ENCODE measurements around the gene ANK3.

Gene ANK3

DNA sequence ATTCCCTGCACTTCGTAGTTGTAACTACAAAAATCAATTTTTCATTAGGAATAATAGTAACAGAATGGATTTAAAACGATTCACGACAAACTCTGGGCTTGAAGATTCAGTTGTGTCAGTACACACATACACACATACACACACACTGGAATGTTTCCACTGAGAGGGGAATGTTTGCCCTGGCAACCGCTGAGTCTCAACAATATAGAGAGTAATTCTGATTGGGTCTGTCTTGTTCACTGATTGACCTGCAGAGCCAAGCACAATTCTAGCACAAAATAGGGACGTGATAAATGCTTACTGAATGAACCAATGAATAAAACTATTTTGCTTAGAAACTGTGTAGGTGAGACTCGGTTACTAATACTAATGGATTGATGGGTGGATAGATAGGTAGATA is 278.9 kb downstream of the ANK3 start:
- TF ChIP-seq CTCF (IDR thresholded peaks at IDR 0.05; ENCODE audit: borderline replicate concordance, insufficient read depth, low read depth, low read length) = no peak
- no peak overlapping the region for H3K4me3 ChIP-seq (ENCODE audit: low read depth, low read length)

DNA sequence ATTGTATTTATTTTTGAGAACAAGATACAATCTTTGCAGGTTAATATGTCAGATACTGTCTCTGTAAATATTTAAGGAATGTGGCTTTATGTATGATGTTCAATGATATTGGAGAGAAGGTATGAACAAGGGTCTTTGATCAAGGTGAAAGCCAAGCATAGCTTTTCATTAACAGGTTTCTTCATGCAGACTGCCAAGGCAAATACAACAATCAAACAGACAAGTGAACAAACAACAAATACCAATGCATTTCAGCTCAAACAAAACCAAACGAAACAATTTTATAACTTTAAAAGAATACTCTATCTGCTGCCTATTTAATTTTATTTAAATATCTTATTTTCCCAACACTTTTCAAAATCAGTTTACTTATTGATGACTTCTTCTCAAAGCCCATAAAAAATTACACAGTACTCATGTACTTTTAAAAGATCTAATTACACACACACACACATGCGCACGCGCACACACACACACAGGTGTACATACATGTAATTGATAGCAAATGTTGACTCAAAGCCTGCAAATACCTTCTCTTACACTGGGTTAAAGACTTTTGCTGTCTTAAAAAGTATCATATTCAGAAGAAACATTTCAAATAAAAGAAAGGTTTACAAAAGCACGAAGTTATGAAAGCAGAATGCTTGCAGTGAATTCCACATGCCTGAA is 282.2 kb downstream of the ANK3 start:
- no peak for TF ChIP-seq CTCF (IDR thresholded peaks at IDR 0.05; ENCODE audit: borderline replicate concordance, insufficient read depth, low read depth, low read length)
- H3K4me3 ChIP-seq (ENCODE audit: low read depth, low read length) = no peak overlapping the region

GRCh38 chr10:60105295-60105695 is 284.4 kb downstream of the ANK3 start:
- H3K4me3 ChIP-seq (ENCODE audit: low read depth, low read length) = no peak overlapping the region
- TF ChIP-seq CTCF (IDR thresholded peaks at IDR 0.05; ENCODE audit: borderline replicate concordance, insufficient read depth, low read depth, low read length) = no peak

DNA sequence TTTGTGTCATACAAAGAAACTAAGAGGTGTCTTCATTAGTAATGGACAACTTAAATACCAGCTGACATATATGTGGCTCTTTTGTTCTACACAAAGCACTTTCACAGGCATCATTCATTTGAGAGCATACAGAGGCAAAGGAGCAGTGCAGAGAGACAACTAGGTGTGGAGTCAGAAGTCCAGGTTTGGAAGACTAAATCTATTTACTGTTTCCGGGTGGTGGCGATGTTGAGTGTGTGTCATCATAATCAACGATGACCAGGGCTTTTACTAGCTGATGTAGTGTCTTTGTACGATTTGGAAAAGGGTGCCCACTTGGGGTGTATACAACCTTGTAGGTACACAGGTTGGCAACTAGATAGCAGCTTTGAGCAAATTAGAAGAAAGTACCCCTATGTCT is 287.9 kb downstream of the ANK3 start:
- no peak for TF ChIP-seq CTCF (IDR thresholded peaks at IDR 0.05; ENCODE audit: borderline replicate concordance, insufficient read depth, low read depth, low read length)
- no peak overlapping the region for H3K4me3 ChIP-seq (ENCODE audit: low read depth, low read length)

DNA sequence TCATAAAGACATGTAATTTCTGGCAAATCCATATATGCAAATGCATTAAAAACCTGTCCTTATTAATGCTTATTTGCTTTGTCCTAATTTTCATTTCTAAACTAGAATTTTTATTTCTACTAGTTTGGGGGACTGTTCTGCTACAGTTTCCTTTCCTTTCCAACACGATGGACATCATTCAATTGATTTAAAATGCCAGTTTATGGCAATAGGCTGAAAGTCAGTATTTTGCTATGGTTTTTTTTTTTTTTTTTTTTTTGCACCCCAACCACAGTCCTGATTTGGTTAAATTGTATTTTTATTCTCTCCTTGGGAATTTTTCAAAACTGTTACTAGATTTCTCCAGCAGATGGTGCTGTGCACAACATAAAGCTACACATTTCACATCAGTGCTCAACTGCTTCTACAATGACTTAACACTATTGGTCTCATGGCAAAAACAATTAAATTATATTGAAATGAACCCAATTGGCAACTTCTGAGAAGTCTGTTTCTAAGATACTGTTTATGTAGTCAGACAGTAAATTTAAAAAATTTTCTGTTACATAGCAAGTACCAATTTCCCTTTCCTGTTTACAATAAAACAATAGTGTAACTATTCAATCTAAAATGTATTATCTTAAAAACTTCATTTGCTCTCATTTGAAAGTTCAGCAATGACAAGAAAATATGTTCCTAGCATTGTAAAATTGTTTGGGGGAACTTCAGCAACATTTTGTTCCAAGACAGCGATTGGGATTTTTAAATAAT is 289.5 kb downstream of the ANK3 start:
- no peak overlapping the region for H3K4me3 ChIP-seq (ENCODE audit: low read depth, low read length)
- peak; percentile 41; the same call in 1 of the 2 replicates for TF ChIP-seq CTCF (IDR thresholded peaks at IDR 0.05; ENCODE audit: borderline replicate concordance, insufficient read depth, low read depth, low read length)

GRCh38 chr10:60098677-60099601 is 290.7 kb downstream of the ANK3 start:
- H3K4me3 ChIP-seq (ENCODE audit: low read depth, low read length) = no peak overlapping the region
- peak; percentile 32; the same call in 1 of the 2 replicates for TF ChIP-seq CTCF (IDR thresholded peaks at IDR 0.05; ENCODE audit: borderline replicate concordance, insufficient read depth, low read depth, low read length)

Measured in GM12875 (cell line).